HG02763 (cell line): ENCODE data around the gene TNRC18.

Experiments used
- ATAC-seq: cut with Tn5 transposase; IDR thresholded peaks from one replicate; pipeline ENCODE4 v1.9.1; 2021; ENCODE audit warnings: mild to moderate bottlenecking, moderate library complexity; ENCODE audit not compliant: unreplicated experiment

TNRC18 gene

DNA sequence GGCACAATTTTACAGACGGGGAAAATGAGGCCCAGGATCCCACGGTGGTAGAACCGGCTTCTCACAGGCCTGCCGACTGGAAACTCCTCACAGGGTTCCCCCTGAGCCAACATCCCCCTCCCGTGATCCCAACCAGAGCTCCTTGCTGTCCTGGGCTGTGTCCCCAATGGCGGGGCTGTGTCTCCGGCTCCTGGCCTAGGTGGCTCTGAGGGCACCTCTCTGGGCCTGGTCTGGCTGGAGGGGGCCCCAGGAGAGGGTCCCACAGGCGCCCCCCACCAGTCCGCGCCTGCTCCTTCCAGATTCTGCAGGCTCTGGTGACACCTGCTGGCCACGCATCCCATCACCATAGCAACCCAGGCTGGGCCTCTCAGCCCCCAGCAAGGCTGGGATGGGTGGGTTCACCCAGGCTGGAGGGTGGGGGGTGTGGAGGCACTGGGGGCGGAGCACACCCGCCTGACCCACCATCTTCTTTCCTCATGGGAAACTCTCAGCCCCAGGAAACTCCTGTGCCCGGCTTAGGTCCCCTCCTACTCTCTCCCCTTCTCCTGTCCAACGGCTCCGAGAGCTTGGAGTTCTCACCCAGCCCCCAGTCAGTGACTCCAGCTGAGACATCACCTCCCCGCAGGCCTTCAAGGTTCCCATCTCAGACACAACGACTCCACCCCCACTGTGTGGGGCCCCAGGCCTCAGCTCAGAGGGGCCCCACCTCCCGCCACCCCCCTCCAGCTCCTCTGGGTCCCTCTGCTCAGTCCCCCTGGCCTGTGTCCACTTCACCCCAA, 27.1 kb upstream of the TNRC18 start:
- ATAC-seq: no peak

DNA sequence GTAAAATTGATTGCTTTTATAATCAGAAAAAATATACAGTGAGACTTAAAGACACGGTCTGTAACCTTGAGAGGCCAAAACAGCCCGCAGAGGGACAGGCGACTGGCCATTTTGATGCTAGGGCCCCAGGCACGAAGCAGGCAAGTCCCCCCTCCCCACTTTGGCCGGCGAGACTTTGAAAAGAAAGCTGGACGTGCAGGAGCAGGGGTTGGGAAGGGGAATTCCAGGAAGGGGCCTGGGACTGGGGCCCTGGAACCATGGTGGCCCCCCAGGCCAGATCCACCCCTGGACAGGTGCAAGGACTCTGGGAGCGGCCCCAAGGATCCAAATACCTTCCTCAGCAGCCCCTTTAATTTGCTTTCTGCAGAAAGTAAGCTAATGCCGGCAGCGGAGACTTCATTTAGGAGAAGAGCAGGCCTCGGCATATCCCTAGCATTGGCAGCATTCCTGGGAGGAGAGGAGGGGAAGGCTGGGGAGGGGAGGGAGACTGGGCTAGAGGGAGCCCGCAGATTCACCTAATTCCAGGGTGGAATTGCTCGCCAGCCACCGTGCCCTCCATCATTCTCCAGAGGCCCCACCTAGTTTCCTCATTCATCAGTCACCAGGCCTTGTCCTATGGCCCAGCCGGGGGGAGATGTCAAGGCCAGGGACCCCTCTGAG, 24.9 kb upstream of the TNRC18 start:
- ATAC-seq: no peak

DNA sequence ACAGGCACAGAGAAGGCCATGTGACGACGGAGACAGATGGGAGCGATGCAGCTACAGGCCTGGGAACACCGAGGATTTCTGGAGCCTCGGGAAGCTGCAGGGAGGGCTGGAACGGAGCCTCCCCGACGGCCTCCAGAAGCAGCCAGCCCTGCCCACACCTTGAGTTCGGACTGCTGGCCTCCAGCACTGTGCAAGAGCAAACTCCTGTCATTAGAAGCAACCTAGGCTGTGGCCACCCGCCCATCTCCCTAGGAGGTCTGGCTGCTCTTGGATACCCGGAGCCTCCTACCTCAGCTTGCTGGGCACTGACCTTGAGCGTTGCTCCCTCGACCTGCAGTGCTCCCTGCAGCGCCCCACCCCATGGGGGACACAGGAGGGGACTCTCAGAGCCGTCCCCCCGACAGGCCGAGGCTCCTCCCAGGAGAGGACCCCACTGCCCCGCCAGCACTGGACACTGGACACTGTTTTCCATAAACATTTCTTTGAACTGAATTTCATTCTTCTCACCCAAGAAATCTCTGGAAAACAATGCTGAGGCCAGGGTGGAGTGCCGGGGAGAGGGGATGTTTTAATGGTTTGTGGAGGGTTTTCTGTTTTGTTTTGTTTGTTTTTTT, 22.5 kb upstream of the TNRC18 start:
- ATAC-seq: no peak

DNA sequence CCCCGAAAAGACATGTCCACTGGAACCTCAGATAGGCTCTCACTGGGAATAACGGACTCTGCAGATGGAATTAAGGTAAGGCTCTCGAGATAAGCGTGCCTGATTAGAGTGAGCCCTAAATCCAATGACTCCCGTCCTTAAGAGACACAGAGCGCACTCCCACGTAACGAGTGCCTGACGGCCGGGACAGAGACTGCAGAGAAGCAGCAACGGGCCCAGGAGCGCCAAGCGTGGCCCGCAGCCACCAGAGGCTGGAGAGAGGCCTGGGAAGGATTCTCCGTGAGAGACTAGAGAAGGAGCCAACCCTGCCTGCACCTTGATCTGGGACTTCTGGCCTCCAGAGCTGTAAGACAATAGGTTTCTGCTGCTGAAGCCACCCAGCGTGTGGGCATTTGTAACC, 20.0 kb upstream of the TNRC18 start:
- no peak for ATAC-seq

DNA sequence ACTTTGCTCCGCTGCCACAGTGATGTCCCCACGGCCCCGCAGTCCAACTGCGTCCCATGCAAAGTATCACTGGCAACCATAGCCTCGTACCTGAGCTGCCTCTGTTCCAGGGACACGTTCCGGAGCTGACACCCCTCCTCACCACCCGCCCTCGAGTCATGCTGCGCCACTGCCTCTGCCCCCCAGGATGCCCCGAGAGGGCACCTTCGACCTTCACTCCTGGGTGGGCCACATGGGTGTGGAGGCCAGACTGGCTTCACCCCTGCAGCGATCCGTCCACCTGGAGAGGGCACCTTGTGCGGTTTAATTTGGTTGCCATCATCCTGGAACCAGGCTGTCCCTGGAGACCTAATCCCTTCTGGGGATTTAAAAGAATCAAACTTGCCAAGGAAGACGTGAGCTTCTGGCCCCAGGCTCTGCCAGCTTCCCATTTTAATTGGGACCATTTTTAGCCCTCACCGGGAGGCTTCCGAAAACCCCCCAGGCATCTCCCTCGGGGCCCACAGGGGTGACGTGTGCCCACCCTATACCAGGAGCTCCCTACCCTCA, 19.2 kb upstream of the TNRC18 start:
- ATAC-seq: no peak

DNA sequence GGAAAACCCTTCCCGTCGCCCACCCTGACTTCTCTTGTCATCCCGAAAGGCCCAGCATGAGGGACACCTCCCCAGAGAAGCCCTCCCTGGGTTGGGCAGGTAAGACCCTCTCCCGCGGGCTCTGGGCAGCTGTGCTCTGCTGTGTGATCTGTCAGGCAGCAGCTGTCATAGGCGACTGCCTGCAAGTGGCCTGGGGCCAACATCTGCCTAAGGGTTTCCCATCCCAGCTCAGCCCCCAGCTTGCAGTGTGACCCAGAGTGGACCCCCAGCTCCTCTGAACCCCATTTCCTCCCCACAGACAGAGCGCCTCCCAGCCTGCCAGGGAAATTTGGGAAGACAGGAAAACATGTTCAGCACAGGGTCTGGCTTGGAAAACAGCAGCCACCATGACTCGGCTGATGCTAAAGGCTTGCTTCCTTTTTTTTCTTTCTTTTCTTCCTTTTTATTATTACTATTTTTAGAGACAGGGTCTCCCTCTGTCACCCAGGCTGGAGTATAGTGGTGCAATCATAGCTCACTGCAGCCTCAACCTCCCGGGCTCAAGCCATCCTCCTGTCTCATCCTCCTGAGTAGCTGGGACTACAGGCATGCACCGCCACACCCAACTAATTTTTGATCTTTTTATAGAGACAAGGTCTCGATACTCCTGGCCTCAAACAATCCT, 18.3 kb upstream of the TNRC18 start:
- no peak for ATAC-seq

DNA sequence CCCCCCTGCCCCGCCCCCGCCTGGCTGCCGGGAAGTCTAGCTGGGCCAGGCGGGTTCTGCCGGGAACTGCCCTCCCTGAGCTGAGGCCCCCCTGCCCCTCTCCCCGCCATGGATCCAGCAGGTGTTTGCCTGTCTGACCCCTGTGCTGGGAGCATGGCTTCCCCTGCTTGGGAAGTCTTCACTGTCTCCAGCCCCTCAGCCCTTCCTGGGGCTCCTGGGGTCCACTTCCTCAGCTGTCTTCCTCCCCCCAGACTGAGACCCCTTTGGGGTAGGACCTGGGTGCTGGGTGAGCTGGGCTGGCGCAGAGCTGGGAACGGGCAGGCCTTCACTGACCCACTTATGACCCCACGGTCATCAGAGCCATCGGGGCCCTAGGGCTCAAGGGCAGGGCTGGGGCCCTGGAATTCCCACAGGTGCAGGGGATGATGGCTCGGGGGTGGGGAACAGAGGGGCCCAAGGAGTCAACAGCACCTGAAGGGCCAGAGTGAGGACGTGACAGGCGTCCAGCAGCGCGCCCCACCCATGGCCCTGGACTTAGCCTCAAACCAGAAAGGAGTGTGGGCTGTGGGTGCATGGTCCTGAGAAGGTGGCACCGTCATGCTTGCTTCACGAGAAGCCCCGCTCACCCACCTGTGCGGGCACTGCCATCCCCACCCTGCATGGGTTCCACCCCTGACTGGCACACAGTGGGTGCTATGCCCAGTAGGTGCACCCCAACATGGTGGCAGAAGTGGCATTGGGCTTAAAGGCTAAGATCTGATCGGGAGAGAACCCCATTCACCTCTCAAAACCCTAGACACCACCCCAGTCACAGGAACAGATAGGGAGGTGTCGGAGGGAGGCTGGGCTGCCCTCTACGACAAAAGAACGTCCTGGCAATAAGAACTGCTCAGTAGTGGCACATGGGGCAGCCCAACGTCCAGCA, 16.2 kb upstream of the TNRC18 start:
- ATAC-seq: no peak

DNA sequence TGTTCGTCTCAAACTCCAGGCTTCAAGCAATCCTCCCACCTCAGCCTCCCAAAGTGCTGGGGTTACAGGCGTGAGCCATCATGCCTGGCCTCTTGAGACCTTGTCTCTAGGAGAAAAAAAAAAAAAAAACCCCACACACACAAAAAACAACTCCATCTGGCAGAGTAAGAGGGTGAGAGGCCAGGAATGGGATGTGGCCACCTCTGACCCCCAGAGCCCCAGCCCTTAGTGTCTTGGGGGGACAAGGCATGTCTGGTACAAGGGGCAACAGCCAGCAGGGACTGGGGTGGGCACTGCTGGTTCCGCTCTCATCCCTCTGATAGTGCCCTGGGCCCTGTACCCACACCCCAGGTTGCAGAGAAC, 15.6 kb upstream of the TNRC18 start:
- no peak for ATAC-seq

DNA sequence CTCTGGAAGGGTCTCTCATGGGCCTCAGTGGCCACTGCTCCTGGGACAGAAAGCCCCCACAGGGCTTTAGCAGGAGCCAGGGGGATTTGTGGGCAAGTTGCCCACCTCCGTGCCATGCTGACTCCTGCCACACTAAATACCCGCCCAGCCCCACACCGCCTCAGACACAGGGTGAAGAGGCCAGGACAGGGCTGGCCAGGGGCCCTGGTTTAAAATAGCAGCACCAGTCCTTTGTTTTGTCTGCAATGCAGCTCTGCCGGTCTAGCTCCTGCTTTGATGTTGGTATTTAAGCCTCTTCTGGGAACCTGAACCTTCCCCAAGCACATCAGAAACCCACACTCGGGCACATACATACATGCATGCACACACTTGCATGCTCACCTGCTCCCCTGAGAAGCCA, 14.4 kb upstream of the TNRC18 start:
- no peak for ATAC-seq

DNA sequence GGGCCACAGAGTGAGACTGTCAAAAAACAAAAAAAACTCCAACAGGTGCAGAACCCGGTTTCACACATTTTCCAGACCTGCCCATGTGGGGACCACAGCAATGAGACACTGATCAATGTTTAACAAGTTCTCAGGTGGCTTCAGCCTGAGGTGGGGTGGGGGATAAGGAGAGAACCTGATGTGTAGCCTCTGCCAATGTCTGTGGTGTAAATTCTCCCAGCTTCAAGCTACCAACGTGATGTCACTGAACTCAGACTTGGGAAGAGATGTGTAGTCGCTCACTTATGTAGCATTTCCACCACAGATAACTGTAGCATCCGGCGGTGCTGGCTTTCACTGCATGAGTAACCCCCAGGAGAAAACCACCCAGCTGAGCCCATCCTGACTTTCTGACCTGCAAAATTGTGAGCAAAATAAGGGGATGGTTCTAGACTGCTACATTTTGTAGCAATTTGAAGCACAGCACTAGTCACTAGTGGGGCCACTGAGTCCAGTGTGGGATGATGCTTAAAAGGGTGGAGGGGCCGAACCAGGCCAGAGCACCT, 13.8 kb upstream of the TNRC18 start:
- ATAC-seq: no peak

DNA sequence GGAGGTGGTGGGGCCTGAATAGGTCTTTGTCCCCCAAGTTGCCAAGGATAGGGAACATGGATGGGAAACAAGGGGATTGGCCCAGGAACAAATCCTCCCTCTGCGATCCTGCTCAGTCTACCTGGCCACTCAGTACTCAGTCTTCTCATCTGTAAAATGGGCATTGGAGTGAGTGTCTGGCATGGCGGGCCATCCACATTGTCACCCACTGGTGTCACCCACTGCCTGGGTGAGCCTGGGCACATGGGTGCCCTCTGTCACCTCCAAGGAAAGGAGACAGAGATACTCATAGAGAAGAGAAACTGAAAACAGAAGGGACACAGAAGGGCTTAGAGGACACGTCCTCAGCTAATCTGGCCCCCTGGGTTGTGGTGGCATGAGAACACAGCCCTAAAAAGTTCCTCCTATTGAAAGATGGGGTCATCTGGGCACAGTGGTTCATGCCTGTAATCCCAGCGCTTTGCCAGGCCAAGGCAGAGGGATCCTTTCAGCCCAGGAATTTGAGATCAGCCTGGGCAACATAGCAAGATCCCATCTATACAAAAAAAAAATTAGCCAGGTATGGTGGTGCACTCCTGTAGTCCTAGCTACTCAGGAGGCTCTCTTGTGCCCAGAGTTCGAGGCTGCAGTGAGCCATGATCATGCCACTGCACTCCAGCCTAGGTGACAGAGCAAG, 12.5 kb upstream of the TNRC18 start:
- ATAC-seq: no peak

DNA sequence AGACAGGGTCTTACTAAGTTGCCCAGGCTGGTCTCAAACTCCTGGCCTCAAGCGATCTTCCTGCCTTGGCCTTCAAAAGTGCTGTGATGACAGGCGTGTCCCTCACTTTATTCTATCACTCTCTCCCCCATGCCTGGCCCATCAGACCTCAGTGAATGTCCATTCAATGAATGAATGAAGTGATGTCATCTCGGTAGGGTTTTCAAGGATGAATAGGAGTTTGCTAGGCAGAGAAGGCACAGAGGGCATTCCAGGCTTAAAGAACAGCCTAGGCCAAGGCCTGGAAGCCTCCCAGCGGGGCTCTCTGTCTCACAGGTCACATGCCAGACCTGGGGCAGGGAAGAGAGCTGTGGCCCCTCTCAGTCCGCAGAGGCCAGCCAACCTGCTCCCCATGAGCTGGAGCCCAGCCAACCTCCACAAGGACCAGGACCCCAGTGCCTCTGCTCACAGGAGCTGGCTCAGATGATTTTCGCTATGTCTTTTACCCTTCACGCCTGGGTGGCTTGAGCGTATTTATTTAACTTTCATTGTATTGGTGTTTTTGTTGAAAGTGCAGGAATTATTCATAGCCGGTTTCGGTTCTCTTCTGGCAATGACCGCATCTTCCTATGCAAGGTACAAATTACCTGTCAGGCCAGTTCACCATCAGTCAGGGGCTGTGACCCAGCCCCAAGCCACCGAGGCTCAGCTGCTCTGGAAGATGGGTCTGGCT, 11.8 kb upstream of the TNRC18 start:
- no peak for ATAC-seq

DNA sequence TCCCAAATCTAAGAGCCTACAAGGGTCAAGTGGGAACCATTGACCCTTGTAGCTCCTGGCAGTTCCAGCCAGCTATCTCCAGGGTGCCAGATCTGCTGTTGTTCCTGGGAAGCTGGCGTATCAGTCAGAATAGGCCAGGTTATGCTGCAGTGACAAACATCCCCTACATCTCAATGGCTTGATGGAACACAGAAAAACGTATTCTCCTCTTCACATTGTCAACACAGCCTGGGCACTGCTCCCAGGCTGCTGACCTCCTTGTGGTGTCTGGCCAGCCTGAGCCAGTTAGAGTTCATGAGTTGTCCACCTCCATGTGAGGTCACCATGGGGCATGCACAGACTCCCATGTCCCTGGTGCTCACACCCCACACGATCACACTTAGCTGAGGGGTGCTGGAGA, 9.5 kb upstream of the TNRC18 start:
- no peak for ATAC-seq

DNA sequence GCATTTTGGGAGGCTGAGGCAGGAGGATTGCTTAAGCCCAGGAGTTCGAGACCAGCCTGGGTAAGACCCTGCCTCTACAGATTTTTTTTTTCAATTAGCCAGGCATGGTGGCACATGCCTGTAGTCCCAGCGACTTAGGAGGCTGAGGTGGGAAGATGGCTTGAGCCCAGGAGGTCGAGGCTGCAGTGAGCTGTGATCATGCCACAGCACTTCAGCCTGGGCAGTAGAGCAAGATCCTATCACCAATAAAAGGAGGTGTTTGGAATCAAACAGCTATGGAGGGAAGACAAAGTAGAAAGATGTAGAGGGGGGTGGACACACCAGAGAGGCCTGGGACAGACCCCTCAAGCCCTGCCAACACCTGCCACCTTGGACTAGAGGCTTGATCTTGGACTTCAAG, 9.1 kb upstream of the TNRC18 start:
- no peak for ATAC-seq

DNA sequence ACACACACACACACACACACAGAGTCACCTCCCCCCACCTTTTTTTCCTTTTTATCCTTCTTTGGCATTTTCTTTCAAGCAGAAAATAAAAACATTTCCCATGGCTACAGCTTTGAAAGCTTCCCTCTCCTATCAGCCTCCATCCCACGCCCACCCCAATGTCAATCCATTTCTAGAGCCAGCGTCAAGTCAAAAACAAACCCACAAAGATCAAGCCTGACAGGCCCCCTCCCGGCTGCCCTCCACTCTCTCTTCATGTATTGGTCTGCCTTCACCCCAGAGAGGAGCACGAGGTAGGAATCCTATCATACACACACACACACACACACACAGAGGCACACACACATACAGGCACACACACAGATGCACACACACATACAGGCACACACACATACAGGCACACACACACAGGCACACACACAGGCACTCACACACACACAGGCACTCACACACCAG, 8.0 kb upstream of the TNRC18 start:
- no peak for ATAC-seq

DNA sequence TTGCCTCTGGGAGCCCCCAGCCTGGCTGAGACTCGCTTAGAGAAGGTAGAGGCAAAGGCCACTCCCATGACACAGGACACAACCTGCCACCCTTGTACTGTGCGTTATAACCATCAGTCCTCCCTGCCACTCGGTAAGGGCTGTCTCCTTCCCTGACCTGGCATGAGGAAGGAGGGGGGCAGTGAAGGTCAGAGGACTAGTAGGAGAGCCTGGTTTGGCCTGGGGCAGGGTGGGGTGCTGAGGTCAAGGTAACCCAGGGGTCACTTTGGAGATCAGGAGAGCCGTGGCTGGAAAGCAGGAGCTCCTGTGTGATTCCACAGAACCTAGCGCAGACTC, 6.9 kb upstream of the TNRC18 start:
- ATAC-seq: no peak

DNA sequence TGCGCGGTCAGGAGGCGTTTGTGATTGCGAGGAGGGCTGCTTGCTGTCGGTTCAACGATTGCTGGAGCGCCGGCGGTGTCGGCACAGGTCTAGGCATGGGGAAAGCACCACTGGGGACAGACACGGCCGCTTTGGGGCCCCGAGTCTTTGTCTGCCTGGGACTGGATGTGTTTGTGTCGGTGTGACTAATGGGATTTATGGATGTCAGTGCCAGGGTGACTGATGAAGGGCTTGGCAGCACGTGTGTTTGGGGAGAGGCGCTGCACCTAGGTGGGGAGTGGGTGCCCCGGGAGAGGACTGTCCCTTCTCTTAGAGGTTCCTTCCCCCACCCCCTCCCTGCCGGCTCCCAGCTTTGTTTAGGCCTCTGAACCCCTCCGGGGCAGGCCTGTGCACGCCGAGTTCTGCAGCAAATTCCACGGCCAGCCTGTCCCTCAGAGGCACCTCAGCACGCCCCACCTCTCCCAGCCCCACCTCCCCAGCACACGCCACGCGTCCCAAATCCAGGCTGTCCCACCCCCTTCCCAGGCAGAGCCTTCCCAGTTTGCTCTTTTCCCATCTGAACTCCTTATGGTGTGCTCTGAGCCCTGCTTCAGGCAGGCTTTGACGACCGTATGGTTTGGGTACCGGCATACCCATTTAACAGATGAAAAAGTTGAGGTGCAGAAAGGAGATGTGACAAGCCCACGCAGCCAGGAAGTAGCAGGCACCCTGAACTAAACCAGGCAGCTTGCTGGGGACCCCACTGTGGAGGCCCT, 6.4 kb upstream of the TNRC18 start:
- ATAC-seq: no peak

DNA sequence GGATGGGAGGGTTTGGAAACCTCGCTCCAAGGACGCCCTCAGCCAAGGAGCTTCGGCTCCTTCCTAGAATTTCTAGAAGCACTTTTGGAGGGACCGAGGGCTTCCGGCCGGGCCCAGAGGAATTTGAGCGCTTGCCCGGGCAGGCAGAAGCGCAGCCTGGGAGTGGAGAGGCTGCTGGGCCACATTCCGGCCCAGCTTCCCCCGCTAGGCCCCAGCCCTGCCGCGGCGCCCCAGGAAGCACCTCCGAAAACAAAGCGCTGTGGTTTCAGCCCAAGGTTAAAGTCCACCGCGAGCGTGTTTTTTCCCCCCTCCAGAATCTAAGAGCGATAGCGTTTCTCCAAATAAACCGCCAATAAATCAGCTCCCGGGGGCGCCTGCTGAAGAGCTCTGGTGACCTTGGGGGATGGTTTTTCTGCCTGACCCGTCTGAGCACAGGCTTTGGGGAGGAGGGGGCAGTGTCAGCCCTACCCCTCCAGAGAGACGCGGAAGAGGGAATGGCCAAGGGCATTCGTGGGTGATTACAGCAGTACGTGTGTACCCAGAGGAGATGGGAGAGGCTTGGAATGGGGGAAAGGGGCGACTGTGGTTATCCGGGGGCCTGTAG, 5.7 kb upstream of the TNRC18 start:
- no peak for ATAC-seq
